GM19351 (cell line): ENCODE data around the gene ACR.

Experiments used
- ATAC-seq: cut with Tn5 transposase; IDR thresholded peaks from one replicate; pipeline ENCODE4 v1.9.1; 2021; ENCODE audit warnings: mild to moderate bottlenecking, moderate library complexity; ENCODE audit not compliant: unreplicated experiment

Gene ACR

GRCh38 chr22:50737728-50738648 is at the start of gene ACR:
Gene ACR, plus strand, starts transcription at chr22:50738204. Its CDS starts 32 bp downstream, at chr22:50738236.
- no peak for ATAC-seq

DNA sequence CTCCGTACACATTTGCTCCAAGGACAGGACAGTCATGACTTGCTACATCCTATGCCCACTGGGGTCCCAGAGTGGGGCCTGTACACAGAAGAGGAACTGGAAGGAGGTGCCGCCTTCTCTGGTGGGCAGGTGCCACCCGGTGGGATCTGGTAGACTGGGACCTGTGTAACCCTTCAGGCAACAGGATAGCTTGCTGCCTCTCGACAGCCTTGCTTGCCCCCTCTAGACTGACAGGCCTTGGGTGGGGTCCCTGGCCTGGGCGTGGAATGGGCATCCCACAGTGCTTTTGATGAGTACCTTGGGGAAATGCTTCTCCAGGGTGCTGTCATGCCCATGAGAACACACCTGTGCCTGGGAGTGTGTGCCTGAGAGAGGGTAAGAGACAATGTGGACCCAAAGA is 49.6 kb upstream of the ACR start:
- no peak for ATAC-seq

GRCh38 chr22:50691521-50691920 is 46.5 kb upstream of the ACR start:
- ATAC-seq: no peak

DNA sequence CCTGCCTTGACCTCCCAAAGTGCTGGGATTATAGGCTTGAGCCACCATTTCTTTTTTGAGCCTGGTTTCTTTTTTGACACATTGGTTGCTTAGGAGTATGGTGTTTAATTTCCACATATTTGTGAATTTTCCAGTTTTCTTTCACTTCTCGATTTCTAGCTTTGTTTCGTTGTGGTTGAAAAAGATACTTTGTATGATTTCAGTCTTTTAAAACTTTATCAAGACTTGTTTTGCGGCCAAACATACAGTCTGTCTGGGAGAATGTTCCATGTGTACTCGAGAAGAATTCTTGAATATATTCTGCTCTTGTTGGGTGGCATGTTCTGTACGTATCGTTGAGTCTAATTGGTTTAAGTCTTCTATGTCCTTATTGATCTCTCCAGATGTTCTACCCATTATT is 44.5 kb upstream of the ACR start:
- no peak for ATAC-seq

- ATAC-seq: no peak
These were observed 43.9 kb upstream of the ACR start for GRCh38 chr22:50694099-50694605.

DNA sequence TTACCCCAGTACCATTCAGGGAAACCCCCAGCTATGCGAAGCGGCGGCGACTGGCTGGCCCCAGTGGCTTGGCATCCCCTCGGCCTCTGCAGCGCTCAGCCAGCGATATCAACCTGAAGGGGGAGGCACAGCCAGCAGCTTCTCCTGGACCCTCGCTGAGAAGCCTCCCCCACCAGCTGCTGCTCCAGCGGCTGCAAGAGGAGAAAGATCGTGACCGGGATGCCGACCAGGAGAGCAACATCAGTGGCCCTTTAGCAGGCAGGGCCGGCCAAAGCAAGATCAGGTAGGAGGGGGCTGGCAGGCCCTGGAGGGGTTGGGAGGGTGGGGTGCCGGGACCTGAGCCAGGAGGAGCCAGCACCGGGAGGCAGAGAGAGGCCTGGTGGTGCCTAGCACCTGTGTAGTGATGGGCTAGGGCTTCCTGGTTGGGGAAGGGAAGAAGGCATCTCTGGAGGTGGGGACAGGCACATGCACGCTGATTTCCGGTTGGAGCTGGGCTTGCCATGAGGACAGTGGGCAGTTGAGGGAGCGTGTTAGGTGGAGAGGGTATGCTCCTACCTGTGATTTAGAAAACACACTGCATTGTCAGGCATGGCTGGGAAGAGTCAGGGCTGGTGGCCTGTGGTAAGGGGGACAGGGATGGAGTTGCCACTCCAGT is 43.1 kb upstream of the ACR start:
- no peak for ATAC-seq

DNA sequence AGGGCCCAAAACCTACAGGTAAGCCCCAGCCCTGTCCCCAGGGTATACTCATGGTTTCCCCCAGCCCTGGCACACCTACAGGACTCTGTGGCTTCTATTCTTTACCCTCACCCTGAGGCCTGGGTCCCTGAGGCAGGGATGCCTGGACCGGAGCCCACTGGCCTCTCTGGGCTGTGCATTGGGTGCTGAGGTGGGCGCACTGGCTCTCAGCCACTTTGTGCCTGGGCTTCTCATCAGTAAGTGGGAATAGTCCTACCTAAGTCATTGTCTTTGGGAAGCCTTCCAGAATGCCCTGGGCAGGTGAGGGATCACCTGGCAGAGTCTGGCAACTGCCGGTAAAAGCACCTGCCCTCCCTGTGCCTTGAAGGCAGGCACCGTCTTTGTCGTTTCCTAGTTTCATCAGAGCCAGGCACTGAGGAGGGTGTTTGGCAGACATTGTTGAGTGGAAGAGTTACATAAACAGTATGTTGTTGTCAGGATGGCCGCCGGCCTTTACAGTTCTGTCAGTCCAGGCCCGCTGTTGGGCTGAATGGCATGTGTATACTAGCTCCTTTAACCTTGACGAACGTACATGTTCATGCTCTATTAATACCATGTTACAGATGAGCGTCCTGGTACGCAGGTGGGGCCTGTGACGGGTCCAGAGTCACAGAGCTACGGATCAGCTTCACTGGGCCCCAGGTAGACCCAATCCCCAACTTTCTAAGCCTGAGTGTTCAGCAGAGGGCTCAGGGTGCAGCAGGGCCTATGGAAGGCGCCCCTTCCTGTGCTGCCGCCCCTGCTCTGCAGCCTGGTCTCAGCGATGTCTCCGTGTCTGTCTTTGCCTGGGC is 42.4 kb upstream of the ACR start:
- no peak for ATAC-seq

DNA sequence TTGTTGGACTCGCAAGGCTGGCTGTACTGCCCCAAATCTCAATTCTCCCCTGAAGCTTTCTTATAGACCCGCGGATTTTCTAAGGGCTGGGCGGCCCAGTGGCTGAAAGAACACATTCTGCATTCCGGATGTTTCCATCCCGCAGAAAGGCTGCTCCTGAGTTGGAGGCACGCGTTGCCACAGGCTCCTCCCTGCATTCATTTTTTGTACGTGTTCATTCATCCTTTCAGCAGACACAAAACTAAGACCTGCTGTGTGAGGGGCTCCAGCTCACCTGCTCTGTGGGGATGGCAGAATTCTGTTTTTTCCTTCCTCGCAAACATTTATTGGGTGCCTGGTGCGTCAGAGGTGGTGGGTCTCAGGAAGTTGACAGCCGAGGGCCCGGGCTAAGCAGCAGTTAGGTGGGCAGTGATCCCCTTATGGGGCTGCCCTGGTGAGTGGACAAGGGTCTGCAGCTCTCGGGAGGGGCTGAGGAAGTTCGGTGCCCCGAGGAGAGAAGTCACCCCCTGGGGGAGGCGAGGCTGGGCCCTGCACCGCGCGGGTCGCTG is 41.7 kb upstream of the ACR start:
- no peak for ATAC-seq

GRCh38 chr22:50696799-50697561 is 41.0 kb upstream of the ACR start:
- no peak for ATAC-seq

DNA sequence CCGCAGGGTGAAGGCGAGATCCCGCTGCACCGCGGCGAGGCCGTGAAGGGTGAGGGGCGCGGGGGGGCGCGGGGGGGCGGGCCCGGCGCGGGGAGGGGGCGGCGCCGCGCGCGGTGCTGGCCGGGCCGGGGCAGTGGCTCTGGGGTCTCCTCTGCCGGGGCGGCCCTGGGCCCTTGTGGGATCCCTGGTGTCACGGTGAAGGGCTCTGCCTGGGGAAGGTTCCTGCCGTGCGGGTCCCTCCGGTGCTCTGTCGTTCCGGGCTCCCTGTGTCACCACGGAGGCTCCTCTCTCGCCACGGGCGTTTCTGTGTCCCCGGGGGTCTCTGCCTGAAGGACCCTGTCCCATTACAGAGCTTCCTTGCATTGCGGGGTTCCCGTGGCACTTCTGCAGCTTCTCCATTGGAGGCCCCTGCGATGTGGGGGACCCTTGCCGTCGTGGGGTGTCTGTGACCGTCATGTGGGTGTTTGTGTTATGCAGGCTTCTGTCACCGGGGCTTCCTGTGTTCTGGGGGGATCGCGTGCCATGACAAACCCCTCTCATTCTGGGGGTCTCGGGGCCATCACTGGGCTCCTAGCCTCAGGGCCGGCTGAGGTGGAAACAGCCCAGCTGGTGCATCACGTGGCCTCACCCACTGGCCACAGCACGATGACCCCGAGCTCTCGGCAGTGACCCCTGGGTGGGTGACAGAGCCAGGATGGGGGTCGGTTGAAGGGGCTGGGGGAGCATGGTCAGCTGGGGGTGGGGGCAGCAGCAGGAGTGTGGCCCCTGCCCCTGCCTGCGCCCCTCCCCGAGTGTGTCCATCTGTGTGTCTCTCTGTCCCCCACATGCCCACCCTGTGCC is 40.1 kb upstream of the ACR start:
- ATAC-seq: no peak

GRCh38 chr22:50698546-50698945 is 39.5 kb upstream of the ACR start:
- no peak for ATAC-seq

DNA sequence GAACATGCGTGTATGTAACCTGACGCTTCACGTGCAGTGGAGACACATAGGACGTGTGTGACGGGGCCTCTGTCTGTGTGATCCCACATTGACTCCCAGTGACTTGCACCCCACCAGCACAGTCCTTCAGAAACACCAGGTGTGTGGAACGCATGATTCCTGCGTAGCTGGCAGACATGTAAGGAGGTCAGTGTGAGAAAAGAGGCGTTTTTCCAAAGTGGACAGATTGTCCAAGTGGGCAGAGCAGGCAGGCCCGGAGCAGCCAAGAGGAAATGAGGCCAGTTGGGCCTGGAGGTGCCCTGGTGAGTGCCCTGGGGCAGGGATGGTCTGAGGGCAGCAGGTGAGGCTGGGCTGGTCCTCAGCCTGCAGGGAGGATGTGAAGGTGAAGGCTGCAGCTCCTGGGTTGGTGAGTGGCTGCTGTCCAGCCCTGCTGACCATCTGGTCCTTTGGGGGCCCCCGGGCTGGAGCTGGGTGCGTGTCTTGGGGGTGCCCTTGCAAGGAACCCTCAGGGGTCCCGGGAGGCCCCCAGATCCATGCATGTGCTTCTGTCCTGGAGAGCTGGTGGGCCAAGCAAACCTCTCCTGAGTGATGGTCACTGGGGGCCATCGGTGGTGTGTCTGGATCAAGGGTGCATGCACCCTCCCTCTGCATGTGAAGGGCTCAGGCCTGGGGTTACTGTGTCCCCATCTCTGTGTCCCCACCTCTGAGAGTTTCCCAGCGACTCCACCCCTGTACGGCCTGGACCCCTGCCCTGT is 38.8 kb upstream of the ACR start:
- no peak for ATAC-seq

DNA sequence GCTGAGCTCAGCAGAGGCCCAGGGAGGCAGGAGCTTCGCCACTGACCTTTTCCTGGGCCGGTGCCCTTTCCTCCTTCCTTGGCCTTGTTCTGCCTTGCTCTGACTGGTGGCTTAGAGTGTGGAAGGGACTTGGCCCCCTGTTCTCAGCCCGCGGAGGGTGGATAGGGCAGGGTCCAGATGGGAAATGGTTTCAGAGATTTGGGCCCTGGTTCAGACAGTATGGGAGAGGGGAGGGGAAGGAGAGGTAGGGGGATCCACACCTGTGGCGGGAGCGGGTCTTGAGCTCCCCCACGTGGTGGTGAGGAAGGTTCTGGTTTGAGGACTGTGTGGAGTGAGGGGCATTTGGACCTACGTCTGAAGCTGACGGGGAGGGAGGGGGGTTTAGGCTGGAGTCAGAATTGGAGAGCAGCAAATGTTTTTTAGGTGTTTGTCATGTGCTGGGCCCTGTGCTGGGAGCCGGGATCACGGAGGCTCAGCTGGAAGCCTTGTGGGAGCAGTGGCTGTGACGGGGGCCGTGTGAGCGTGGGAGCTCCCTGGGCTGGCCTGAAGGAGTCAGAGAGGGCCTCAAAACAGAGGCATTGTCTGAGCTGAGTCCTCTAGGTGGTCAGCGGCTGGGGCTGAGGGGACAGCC is 38.1 kb upstream of the ACR start:
- ATAC-seq: no peak

DNA sequence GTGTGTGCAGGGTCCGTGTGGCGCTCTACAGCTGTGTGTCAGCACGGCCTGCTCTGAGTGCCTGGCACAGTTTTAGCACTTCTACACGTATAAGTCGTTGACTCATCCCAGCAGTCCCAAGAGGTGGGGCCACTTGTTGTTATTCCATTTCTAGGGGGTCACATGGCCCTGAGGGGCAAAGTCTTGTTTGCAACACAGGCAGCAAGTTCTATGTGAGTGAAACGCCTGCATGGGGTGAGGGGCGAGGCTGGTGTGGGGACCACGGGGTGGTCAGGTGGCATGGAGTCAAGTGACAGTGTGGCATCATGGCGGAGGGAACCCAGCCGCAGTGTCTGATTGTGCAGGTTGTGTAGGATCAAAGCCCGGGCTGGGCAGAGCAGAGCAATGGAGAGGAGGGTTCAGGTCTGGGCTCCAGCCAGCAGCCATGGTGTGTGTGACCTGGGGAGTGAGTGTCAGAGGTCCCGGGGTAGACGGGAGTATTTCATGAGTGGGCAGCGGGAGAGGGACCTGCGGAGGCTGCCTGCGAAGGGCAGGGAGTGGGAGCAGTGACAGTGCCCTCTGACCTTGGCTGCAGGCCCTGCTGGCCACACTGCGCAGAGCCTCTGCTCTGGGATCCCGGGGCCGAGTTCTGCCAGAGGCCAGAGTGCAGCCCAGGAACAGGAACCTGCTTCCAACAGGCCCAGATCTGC is 37.5 kb upstream of the ACR start:
- ATAC-seq: no peak

DNA sequence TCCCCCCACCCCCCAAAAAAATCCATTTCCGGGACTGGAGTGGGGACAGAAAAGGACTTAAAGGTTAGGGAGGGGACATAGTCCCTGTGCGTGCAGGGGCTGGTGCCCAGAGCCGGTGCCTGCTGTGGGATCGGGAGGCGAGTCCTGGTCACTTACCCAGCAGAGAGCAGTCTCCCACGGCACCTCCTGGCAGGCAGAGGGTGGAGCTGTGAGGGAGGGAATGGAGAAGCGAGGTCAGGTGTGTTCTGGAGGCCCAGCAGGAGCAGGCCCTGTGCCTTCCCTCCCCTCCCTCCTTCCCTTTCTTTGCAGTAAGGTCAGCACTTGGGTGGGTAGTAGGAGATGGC is 37.0 kb upstream of the ACR start:
- no peak for ATAC-seq

GRCh38 chr22:50701428-50702154 is 36.4 kb upstream of the ACR start:
- ATAC-seq: no peak

GRCh38 chr22:50702261-50702671 is 35.7 kb upstream of the ACR start:
- ATAC-seq: no peak
